Transverse colon (tissue), 4 donors: ENCODE results near the gene CARM1.

Experiments used
- EP300 ChIP-seq: sonication (generic); formaldehyde crosslinking; IDR thresholded peaks from one replicate; pipeline ENCODE4 v1.6.1; 2017; ENCODE audit warnings: antibody characterized with exemption, low read depth
- POLR2A ChIP-seq: fragments of 450-650 bp; IDR thresholded peaks from one replicate; pipeline ENCODE4 v1.6.1; 2016; ENCODE audit warnings: antibody characterized with exemption, mild to moderate bottlenecking, moderate library complexity
- POLR2AphosphoS5 ChIP-seq, 3 donors: sonication (generic); formaldehyde crosslinking; IDR thresholded peaks; one replicate each; pipeline ENCODE4 v1.6.1; 2016; ENCODE audit warnings: antibody characterized with exemption in 3 of 3
- TF ChIP-seq, protein P1 (sequence below), 5 experiments: fragments of 200-600 bp in 3 of 5; fragments of 450-650 bp in 2 of 5; sonication (generic) in 3 of 5; IDR thresholded peaks; 1 replicate in 2 of 5; 2 replicates in 3 of 5; pipeline ENCODE4 v1.5.1; 2016 to 2017; ENCODE audit warnings: antibody characterized with exemption in 5 of 5, inconsistent platforms in 3 of 5, mild to moderate bottlenecking in 2 of 5, moderate library complexity in 1 of 5

DNA sequence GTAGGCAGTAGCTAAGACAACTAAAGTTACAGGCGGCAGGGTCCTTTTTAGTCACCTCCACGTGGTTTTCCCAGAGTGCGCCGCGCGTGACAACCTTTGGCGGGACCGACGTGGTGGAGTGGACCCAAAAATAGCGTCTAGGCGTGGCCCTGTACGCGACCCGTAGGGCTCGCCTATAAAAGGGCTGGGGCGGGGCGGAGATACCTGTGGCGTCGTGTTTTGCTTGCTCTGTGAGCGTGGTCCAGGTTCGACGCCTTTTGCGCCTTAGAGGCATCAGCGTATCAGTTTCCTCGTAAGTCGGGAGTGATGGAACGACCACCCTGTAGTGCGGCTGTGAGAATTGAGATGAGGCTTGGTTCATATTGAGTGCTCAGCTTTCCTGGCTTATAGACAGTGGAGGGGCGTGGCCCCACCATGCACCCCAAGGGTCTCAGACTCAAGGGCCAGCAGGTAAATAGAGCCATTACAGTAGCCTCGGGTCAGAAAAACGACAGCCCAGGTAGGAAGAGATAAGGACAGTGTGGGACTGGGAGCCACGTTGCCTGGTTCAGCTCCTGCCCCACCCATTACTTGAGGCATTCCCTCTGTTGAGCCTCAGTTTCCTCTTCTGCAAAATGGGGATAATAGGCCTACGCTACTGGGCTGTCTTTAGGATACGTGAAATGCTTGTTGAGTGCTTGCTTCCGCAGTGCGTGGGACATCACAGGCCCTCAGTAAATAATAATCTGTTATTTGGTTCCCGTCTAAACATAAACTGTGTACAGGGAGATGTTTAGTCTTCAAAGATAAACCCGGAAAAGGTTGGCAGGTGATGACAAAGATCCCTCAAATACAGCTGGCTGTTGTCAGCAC, 34.6 kb upstream of the CARM1 start:
- no peak for TF ChIP-seq POLR2A
- TF ChIP-seq, protein P1, sequence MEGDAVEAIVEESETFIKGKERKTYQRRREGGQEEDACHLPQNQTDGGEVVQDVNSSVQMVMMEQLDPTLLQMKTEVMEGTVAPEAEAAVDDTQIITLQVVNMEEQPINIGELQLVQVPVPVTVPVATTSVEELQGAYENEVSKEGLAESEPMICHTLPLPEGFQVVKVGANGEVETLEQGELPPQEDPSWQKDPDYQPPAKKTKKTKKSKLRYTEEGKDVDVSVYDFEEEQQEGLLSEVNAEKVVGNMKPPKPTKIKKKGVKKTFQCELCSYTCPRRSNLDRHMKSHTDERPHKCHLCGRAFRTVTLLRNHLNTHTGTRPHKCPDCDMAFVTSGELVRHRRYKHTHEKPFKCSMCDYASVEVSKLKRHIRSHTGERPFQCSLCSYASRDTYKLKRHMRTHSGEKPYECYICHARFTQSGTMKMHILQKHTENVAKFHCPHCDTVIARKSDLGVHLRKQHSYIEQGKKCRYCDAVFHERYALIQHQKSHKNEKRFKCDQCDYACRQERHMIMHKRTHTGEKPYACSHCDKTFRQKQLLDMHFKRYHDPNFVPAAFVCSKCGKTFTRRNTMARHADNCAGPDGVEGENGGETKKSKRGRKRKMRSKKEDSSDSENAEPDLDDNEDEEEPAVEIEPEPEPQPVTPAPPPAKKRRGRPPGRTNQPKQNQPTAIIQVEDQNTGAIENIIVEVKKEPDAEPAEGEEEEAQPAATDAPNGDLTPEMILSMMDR (IDR thresholded peaks at IDR 0.05), result peak in 1 of 5 experiments; percentile 7
- no peak for TF ChIP-seq EP300
- TF ChIP-seq POLR2AphosphoS5 (IDR thresholded peaks at IDR 0.05), result peak; percentile 1 to 13 (median 9)
